ENCODE data around the gene DENND6B.

- TF ChIP-seq CTCF (IDR thresholded peaks at IDR 0.05): no peak
- TF ChIP-seq POLR2A (IDR thresholded peaks at IDR 0.05): no peak
Observed at GRCh38 chr22:50259302-50259701, 67.5 kb downstream of the DENND6B start.
